Body of pancreas (tissue), 4 donors: ENCODE data around the gene RILPL2. TPM values are rescaled to one million over a fixed set of nuclear protein-coding genes. Genes with fewer than 3 reads are reported as not detected.
"Not testable (repeated sequence)": the region's sequence is repeated elsewhere in the genome, so short reads cannot be mapped to it uniquely, and the experiment has no call there.

Source experiments
- ATAC-seq: fragments of 150-250 bp; one replicate; pipeline ENCODE4 v1.9.1; 2016
- DNase-seq, 4 donors: peaks; one replicate each; pipeline ENCODE4 v3.0.0-alpha.2; 2019
- H3K27ac ChIP-seq, 4 donors: fragments of 200-600 bp; sonication (generic); 1 replicate in 3 of 4; 2 replicates in 1 of 4; pipeline versions ENCODE4 v1.5.1 to v1.6.1; 2016 to 2019; ENCODE audit warnings: mild to moderate bottlenecking in 1 of 4, mixed read lengths in 1 of 4, moderate library complexity in 1 of 4
- H3K27me3 ChIP-seq, 2 donors: fragments of 200-600 bp; sonication (generic); one replicate each; pipeline ENCODE4 v1.6.0; 2016; ENCODE audit warnings: mild to moderate bottlenecking in 1 of 2
- H3K36me3 ChIP-seq, 2 donors: fragments of 200-600 bp; sonication (generic); replicated peaks in 1 of 2; 2 replicates each; pipeline ENCODE4 v1.5.1; 2016; ENCODE audit warnings: low read depth in 2 of 2; ENCODE audit not compliant: insufficient read depth in 1 of 2
- H3K4me1 ChIP-seq: fragments of 200-600 bp; sonication (generic); one replicate; pipeline ENCODE4 v1.6.0; 2016
- H3K4me3 ChIP-seq, 2 donors: fragments of 200-600 bp; sonication (generic); 1 replicate in 1 of 2; 2 replicates in 1 of 2; pipeline ENCODE4 v1.5.1; 2016 to 2019
- H3K9me3 ChIP-seq, 3 donors: fragments of 200-600 bp; sonication (generic); 1 replicate in 2 of 3; 2 replicates in 1 of 3; pipeline ENCODE4 v1.5.1; 2016
- POLR2A ChIP-seq, 3 donors: fragments of 450-650 bp; IDR thresholded peaks; one replicate each; pipeline ENCODE4 v1.6.1; 2016; ENCODE audit warnings: antibody characterized with exemption in 3 of 3, mild to moderate bottlenecking in 2 of 3
- WGBS, 2 donors: methylation state at CpG; one replicate each; pipeline ENCODE4 v1.1.5; 2017; 5-methylcytosine and 5-hydroxymethylcytosine counted together
- intact Hi-C: fragments of 100-400 bp; cut with DNase I; formaldehyde crosslinking; loops from one replicate; pipeline ENCODE4 v1.15.1; 2023
- total RNA-seq, 2 donors: library from RNA; depleted of rRNA; stranded (reverse); fragments of >200 nt; gene quantifications; one replicate each; pipeline ENCODE4 v1.1.0, GENCODE V29; 2016
- TF ChIP-seq, protein P1 (sequence below), 7 experiments: fragments of 450-650 bp in 4 of 7; fragments of 200-600 bp in 3 of 7; sonication (generic) in 3 of 7; IDR thresholded peaks; one replicate each; pipeline ENCODE4 v1.5.1; 2016 to 2019; ENCODE audit warnings: antibody characterized with exemption in 7 of 7

The RILPL2 gene
- total RNA-seq = 1 to 10 TPM; 2.6 TPM

DNA sequence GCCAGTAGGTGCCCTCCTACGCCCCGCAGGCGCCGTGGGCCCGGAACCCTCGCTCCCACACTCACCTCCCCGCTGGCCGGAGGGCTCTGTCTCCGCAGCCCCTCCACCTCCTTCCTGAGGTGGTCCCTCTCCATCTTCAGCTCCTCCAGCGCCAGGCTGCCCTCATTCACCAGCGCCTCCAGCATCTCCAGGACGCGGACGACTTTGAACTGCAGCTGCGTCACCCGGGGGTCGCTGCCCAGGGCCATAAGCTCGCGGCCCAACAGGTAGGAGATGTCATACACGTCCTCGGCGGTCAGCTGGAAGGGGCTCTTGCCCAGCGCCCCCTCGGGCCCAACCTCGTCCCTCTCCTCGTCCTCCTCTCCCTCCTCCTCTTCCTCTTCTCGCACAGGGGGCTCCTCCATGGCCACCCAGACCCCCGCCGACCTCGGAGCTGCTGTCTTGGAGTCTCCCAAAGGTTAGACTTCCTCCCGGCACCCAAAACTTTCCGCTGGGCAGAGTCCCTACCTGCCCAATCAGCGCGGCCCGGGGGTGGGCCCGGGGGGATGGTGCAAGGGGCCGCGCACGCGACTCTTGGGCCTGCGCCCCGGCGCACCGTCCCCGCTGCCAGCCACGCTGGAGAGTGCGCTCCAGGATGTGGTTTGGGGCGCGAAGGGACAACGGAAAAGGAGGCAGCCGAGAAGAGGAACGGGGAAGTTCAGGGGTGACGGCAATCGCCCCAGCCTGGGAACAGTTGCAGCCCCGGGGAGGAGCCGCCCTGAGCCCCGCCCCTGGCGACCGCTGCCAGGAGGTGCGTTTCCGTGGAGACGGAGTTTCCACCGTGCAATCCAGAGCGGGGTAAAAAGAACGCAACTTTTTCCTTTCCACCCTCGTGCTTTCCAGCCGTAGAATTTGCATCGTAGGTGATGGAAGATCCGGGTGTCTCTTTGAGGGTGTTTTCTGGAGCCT lies at the start of gene RILPL2:
Gene RILPL2, minus strand, starts transcription at position 668 of the 948 bp plus-strand sequence. Its CDS starts 264 bp downstream, at position 404.
- H3K9me3 ChIP-seq = no peaks in the 10 kb centered on the region
- peaks cover 18% of the 10 kb centered on the region for H3K4me1 ChIP-seq
- peak; percentile 96 for ATAC-seq
- peak within 1 kb of the TSS in 3 of 4 donors; percentile 35 to 68 (median 63) for H3K27ac ChIP-seq
- DNase-seq = peak; percentile 85 to 90 (median 88)
- WGBS, 2 donors = 0 to 2% methylated on average over 11 to 69 of the region's 69 CpGs
- H3K36me3 ChIP-seq = no peaks in the 10 kb centered on the region
- peak in 2 of 3 donors; percentile 60 to 71 for TF ChIP-seq POLR2A (IDR thresholded peaks at IDR 0.05)
- TF ChIP-seq, protein P1, sequence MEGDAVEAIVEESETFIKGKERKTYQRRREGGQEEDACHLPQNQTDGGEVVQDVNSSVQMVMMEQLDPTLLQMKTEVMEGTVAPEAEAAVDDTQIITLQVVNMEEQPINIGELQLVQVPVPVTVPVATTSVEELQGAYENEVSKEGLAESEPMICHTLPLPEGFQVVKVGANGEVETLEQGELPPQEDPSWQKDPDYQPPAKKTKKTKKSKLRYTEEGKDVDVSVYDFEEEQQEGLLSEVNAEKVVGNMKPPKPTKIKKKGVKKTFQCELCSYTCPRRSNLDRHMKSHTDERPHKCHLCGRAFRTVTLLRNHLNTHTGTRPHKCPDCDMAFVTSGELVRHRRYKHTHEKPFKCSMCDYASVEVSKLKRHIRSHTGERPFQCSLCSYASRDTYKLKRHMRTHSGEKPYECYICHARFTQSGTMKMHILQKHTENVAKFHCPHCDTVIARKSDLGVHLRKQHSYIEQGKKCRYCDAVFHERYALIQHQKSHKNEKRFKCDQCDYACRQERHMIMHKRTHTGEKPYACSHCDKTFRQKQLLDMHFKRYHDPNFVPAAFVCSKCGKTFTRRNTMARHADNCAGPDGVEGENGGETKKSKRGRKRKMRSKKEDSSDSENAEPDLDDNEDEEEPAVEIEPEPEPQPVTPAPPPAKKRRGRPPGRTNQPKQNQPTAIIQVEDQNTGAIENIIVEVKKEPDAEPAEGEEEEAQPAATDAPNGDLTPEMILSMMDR (IDR thresholded peaks at IDR 0.05) = peak in 2 of 7 experiments; percentile 3 to 23
- intact Hi-C loops = no loop called here
- no peaks in the 10 kb centered on the region for H3K27me3 ChIP-seq
- peak within 1 kb of the TSS; percentile 51 to 94 for H3K4me3 ChIP-seq

GRCh38 chr12:123485756-123486155 lies 49.3 kb upstream of the RILPL2 start:
- Histone ChIP-seq H3K27me3 (no peaks in the 10 kb centered on the region), H3K4me3 (no peak overlapping the region), H3K9me3 (no peaks in the 10 kb centered on the region), H3K36me3 (peaks cover 0 to 2% of the 10 kb centered on the region in 2 donors), H3K4me1 (no peaks in the 10 kb centered on the region), H3K27ac (no peak overlapping the region)
- ATAC-seq (no peak), DNase-seq (no peak)
- TF ChIP-seq, protein P1 (IDR thresholded peaks at IDR 0.05) = no peak
- TF ChIP-seq POLR2A (IDR thresholded peaks at IDR 0.05) = no peak
- intact Hi-C loops = no loop called here
- WGBS, 2 donors = 81 to 82% methylated on average over 14 of the region's 14 CpGs

DNA sequence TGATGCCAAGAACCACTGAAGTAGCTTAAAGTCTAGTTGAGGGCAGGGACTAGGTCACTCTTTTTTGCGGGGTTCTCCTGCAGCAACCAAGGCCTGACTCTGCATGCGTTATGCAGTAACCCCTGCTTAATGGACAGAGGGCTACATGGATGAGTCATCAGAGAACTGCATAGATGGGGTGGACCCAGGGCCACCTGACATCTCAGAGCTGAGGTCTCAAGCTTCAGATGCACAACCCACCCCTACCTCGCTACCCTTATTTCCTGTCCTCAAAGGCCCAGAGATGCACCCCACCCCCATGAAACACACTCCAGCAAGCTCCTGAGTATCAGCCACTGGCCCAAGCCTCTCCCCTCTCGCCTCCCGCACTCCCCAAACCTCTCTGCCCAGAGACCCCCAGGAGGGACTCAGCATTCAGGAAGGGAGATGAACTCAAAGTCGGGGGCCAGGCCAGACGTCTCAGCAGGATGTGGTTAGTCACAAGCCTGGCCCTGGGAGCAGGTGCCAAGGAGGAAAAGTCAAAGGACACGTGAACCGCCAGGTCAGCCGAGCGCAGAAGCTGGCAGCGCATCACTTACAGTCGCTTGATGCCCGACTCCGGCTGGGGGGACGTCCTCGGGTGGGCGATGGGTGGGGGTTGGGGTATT lies 47.2 kb upstream of the RILPL2 start:
- WGBS, 2 donors = 69 to 90% methylated on average over 18 of the region's 18 CpGs
- DNase-seq = no peak

DNA sequence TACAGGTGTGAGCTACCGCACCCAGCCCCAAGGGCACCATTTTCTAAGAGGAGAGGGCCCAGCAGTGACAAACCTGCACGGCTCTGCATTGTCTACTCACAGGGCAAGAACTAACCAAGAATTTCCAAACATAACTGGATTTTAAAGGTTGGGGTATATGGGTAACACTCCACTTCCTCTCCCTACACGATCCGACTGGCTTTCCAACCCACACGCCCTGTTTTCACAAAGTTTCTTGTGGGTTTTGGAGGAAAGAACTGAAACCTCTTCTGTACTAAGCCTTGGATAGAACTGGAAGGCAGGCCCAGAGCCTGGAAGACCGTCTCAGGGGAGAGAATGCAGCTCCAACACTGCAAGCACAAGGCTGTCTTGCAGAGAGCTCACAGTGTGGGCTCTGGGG lies 46.4 kb upstream of the RILPL2 start:
- WGBS, 2 donors = 82 to 85% methylated on average over 6 of the region's 6 CpGs
- no peak overlapping the region for H3K27ac ChIP-seq
- DNase-seq (no peak), ATAC-seq (no peak)
- no peaks in the 10 kb centered on the region for H3K9me3 ChIP-seq
- TF ChIP-seq, protein P1 (IDR thresholded peaks at IDR 0.05) = no peak
- TF ChIP-seq POLR2A (IDR thresholded peaks at IDR 0.05) = no peak
- peaks cover 0 to 2% of the 10 kb centered on the region in 2 donors for H3K36me3 ChIP-seq
- H3K4me1 ChIP-seq = no peaks in the 10 kb centered on the region
- no peak overlapping the region for H3K4me3 ChIP-seq
- intact Hi-C loops = no loop called here
- no peaks in the 10 kb centered on the region for H3K27me3 ChIP-seq

More for the DNA sequence above, 47.2 kb upstream of the RILPL2 start:
- TF ChIP-seq POLR2A (IDR thresholded peaks at IDR 0.05) = no peak
- TF ChIP-seq, protein P1 (IDR thresholded peaks at IDR 0.05) = no peak
- Histone ChIP-seq H3K9me3 (no peaks in the 10 kb centered on the region), H3K4me3 (no peak overlapping the region), H3K27me3 (no peaks in the 10 kb centered on the region), H3K36me3 (peaks cover 0 to 2% of the 10 kb centered on the region in 2 donors), H3K4me1 (no peaks in the 10 kb centered on the region), H3K27ac (no peak overlapping the region)
- no peak for ATAC-seq
- intact Hi-C loops = no loop called here

- H3K4me3 ChIP-seq, DNase-seq, H3K9me3 ChIP-seq, H3K27me3 ChIP-seq, H3K36me3 ChIP-seq, ATAC-seq, intact Hi-C loops, H3K27ac ChIP-seq, H3K4me1 ChIP-seq: not testable (repeated sequence)
- 88 to 91% methylated on average over 5 of the region's 5 CpGs for WGBS, 2 donors
Measured at GRCh38 chr12:123481251-123481650, 44.8 kb upstream of the RILPL2 start.
